Activated T-cell treated with anti-CD3 and anti-CD28 coated beads for 4 hours (primary cell): ENCODE data around the gene RPL13A.

ENCODE experiments used
- DNase-seq: peaks from one replicate; pipeline ENCODE4 v3.0.0-alpha.2; 2020

Gene RPL13A

DNA sequence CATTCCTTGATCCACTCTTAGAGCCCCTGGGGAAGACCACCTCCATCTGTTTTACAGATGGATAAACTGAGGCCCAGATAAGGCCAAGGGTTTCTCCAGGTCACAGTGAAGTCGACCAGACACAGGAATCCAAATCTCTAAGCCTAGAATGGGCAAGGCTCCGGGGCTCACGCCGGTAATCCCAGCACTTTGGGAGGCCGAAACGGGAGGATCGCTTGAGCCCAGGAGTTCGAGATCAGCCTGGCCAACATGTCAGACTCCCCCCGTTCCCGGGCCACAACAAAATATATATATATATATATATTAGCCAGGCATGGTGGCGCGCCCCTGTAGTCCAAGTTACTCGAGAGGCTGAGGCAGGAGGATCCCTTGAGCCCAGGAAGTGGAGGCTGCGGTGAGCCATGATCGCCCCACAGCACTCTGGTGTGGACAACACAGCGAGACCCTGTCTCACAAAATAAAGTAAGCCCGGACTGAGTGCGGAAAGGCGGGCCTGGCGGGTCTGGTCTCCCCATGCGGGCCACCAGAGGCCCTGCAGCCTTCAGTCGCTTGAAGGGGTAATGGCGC is 615 bp upstream of the RPL13A start:
- DNase-seq: no peak

DNA sequence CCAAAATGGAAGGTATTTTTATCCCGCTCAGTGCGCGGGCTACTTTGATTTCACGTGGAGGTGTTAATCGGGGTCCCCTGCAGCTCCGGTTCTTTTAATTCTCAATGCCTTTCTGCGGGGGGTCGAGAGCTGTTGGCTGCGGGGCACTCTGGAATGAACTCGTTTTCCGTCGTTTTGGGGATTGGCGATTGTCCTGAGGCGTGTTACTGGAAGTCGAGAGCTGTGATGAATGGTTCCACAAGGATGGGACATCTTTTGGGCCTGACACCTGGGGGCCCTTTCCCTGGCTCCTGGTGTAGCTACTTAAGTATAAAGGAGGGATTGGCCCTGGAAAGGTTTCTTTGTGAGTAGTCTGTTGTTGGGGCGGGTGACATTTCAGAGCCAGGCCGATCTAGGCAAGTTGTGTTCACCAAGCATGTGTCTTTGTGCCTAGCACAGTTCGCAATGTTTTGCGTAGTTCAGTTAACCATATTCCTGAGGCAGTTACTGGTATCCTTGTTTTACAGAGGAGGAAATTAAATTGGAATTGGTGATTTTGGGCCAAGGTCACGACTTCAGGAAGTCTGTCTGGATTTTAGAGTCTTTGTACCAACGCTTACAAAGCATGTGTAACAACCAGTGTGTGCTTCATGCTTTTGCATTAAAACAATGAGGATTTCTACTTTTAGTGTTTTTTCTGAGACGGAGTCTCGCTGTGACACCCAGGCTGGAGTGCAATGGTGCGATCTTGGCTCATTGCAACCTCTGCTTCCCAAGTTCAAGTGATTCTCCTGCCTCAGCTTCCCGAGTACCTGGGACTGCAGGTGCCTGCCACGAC is 846 bp downstream of the RPL13A start:
- DNase-seq: no peak

DNA sequence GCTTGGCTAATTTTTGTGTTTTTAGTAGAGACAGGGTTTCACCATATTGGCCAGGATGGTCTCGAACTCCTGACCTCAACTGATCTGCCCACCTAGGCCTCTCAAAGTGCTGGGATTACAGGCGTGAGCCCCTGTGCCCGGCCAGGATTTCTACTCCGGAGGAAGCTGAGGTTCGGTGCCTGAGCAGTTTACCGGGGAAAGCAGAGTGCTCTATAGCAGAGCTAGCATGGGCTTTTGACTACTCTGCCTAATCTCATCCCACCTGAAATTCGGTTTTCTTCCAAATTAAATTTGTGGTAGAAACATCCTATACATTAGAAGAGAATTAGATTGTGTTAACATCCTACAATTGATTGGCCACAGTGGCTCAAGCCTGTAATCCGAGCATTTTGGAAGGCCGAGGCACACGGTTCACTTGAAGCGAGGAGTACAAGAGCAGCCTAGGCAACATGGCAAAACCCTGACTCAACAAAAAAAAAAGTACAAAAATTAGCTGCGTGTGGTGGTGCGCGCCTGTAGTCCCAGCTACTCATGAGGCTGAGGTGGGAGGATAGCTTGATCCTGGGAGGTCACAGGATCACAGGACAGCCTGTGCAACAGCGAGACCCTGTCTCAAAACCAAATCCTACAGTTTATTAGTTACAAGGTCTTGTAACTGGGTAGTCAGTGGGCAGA is 1.6 kb downstream of the RPL13A start:
- DNase-seq: no peak

DNA sequence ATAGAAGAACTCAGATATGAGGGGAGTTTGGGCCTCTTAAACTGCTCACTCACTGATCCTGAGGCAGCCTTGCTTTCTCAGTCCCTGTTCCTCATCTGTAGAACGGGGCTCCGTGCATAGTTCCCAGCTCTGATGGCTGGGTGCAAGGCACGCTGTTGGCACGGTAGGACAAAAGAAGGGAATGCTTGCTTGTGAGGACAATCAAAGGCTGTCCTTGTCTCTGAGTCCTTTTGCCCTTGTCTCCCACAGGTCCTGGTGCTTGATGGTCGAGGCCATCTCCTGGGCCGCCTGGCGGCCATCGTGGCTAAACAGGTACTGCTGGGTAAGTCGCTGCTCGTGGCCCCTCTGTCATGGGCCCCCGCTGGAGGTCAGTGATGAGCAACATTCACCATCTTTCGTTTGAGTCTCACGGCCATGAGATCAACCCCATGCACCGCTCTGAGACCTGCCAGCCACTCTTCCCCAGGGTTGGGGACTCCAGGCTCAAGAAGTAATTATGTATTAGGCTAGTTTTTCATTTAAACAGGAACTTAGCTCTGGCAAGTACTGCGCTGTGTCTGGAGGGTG is 2.3 kb downstream of the RPL13A start:
- DNase-seq: no peak

DNA sequence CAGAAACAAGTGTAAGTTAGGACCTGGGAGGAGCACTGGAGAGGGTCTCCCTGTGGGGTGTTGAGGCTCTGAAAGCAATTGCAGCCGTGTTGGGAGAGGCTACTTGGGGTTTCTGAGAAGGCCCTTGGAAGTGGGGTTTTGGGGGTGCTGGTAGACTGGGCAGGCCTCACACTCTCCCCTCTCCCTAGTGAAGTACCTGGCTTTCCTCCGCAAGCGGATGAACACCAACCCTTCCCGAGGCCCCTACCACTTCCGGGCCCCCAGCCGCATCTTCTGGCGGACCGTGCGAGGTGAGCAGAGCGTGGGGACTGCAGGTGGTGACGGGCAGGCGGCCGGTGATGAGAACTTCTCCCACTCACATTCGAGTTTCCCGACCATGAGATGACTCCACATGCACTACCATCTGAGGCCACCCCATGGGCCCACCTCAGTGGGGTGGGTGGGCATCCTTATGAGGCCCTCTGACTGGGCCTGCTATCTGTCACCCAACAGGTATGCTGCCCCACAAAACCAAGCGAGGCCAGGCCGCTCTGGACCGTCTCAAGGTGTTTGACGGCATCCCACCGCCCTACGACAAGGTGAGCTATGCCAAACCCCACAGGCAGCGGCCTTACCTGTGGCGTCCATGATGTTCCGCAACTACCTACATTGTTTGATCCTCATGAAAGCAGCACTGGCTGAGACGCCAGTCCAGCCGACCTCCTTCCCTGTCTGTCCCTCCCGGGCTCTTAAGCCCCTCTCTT is 3.0 kb downstream of the RPL13A start:
- DNase-seq: no peak

DNA sequence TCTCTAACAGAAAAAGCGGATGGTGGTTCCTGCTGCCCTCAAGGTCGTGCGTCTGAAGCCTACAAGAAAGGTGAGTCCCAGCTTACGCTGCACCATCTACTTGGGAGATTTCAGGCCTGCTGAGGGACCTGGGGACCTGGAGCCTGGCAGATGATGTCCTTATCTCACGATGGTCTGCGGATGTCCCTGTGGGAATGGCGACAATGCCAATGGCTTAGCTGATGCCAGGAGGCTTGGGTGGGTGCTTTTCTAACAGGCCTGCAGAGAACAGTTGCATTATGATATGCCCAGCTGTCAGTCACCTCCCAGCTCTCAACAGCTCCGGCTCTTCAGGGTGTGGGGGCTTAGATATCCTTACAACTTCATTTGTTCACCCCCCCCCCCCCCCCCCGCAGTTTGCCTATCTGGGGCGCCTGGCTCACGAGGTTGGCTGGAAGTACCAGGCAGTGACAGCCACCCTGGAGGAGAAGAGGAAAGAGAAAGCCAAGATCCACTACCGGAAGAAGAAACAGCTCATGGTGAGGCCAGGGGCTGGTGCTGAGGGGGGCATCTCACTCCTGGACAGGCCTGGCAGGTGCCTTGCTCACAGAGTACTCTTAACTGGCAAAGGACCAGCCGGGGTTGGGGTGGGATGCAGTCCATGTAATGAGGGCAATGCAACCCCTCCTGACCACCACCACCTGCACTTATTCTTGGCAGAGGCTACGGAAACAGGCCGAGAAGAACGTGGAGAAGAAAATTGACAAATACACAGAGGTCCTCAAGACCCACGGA is 3.8 kb downstream of the RPL13A start:
- no peak for DNase-seq

DNA sequence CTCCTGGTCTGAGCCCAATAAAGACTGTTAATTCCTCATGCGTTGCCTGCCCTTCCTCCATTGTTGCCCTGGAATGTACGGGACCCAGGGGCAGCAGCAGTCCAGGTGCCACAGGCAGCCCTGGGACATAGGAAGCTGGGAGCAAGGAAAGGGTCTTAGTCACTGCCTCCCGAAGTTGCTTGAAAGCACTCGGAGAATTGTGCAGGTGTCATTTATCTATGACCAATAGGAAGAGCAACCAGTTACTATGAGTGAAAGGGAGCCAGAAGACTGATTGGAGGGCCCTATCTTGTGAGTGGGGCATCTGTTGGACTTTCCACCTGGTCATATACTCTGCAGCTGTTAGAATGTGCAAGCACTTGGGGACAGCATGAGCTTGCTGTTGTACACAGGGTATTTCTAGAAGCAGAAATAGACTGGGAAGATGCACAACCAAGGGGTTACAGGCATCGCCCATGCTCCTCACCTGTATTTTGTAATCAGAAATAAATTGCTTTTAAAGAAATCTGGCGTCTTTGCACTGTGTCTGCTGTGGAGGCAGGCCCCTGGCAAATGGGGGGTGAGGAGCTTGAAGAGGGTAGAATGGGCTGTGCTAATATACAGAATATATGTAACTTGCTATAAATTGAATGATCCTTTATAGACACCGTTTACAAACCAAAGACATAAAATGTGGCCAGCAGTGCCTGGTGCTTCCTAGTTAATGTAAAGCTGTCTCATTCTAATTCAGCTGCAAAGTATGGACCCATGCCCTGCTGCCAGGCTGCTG is 4.6 kb downstream of the RPL13A start:
- DNase-seq: no peak

DNA sequence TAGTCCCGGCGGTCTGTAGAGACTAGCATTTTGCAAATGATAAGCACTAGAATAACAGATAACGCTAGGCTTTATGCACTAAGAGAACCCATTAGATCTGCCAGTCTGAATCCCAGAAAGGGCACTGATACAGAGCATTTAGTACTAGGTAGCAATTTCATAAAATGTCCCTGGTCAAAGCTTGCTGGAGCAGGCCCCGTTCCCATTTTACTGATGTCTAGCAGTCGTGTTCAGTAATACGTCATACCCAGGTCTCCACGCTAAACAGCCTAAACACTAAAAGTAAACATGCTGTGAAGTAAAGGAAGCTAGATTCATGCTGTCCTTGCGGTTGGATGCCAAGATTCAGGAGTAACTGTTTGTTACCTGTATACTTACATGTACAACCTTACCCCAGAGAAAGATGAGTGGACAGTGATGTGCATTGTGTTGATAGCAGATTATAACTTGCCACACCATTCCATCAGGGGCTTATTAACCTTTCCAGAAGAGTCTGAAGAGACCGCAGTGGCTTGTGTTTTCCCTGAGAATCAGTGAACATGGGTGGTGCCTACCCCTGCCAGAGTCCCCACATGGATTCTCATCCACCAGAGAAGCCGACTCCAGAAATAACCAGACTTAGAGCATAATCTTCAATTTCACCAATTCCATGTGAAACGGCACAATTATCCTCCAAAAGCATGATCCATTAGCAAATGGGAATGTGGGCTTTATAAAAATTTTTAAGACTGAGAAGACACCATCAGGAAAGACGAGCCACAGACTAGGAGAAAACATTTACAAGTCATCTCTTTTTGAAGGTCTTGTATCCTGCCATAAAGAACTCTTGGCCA is 5.4 kb downstream of the RPL13A start:
- DNase-seq: no peak

DNA sequence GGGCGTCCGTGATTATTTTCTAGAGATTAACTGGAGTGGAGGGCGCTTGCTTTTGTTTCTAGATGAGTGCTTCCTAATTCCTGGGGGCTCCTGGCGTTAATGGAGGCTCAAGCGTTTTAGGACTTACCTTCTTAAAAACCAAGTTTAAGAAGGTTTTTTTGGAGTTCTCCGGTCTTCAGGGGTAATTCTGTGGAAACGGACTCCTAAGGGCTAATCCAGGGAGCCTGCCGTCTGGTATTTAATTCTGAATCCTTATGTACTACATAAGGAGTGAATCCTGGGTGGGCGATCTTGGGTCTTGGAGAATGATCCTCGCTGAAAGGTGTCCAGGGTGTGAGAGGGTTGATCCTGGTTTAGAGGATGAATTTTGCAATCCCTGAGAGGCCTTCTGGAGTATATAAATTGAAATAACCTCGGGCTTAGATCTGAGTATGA is 9.2 kb downstream of the RPL13A start:
- DNase-seq: no peak

DNA sequence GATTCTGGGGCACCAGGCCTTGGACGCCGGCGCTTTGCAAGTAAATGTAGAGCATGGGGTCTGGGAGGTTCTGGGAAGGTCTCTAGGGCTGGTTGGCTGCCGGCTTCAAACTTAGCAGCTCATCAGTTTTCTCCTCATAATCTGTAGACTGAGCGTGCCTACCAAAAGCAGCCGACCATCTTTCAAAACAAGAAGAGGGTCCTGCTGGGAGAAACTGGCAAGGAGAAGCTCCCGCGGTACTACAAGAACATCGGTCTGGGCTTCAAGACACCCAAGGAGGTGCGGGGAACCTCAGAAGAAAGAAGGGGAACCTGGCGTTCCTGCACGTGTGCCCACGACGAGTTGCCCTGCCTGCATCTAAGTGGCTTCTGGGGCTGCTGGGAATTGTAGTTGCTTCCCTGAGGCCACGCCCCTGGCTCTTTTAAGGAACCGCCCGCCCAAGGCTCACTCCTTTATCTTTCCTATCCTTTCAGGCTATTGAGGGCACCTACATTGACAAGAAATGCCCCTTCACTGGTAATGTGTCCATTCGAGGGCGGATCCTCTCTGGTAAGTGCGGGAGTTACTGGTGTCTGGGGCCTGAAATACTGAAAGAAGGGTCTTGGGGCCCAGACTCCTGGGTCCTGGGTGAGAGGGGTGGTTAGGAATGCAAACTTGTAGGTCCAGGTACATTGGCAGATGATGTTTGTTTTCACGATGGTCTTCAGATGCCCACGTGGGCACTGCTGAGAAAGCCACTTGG is 9.8 kb downstream of the RPL13A start:
- DNase-seq: peak; percentile 59

DNA sequence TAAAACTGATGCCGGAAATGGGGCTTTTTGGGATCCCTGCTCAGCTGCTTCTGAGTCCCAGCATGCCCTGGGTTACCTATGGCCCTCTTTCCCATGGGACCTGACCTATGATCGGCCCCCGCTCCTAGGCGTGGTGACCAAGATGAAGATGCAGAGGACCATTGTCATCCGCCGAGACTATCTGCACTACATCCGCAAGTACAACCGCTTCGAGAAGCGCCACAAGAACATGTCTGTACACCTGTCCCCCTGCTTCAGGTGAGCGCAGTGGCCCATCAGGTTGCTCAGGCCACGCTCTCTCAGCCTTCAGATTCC is 10.3 kb downstream of the RPL13A start:
- DNase-seq: no peak

DNA sequence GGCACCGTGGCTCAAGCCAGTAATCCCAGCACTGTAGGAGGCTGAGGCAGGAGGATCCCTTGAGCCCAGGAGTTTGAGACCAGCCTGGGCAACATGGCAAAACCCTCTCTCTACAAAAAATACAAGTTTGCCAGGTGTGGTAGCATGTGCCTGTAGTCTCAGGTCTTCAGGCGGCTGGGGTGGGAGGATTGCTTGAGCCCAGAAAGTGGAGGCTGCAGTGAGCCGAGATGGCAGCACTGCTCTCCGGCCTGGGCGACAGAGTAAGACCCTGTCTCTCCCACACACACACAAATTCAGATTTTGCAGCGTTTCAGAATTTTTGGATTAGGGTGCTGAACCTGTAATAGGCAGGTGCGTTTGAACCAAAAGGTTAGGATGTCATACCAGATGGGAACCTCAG is 11.1 kb downstream of the RPL13A start:
- no peak for DNase-seq

DNA sequence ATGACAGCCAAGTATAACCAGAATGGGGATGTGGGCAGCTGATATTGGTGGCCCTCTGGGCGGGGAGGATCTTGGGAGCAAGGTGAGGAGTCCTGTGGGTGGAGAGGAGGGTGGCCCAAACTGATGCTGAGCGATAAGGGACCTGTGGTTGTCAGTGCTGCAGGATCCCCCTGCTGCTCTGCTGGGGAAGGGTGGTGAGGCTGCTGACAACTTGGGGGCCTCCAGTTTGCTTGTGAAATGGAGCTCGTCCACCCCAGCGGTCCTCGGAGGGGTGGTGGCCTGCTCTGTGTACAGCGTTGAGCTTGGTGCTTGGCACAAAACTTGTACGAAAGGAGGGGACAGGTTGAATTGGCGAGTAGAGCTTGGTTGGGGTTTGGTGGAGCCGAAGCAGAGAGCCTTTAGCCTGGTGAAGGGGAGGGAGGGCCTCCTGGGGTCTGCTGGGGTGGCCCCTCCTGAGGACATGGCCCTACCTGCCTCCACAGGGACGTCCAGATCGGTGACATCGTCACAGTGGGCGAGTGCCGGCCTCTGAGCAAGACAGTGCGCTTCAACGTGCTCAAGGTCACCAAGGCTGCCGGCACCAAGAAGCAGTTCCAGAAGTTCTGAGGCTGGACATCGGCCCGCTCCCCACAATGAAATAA is 11.7 kb downstream of the RPL13A start:
- DNase-seq: no peak

DNA sequence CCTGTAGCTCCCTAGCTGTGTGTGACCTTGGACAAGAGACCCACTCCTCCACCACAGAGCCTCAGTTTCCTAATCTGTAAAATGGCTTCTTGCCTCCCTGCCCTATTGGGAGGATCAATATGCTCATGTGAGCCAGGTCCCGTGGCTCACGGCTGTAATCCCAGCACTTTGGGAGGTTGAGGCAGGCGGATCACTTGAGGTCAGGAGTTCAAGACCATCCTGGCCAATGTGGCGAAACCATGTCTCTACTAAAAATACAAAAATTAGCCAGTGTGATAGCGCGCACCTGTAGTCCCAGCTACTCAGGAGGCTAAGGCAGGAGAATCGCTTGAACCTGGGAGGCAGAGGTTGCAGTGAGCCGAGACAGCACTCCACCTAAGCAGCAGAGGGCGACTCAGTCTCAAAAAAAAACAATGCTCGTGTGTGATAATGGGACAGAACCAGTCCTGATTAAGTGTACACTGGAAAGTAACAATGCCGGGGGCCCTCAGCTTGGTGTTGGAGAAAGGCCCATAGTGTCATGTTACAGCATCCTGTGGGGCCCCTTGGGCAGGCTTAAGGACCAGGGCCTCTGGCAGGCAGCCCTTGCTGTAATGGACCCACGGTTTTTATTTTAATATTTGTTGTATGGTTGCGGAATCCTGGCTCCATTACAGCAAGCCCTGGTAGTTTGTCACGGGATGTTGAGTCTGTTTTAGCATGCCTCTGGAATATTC is 15.6 kb downstream of the RPL13A start:
- peak; percentile 28 for DNase-seq

DNA sequence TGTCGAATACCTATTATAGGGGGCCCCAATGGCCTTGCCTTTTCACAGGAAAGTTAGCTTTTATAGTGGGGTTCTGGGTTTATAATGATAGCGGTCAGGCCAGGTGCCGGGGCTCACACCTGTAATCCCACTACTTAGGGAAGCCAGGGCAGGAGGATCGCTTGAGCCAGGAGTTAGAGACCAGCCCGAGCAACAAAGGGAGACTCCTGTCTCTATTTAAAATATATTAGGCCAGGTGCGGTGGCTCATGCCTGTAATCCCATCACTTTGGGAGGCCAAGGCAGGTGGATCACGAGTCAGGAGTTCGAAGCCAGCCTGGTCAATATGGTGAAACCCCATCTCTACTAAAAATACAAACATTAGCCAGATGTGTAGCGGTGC is 16.2 kb downstream of the RPL13A start:
- DNase-seq: no peak

DNA sequence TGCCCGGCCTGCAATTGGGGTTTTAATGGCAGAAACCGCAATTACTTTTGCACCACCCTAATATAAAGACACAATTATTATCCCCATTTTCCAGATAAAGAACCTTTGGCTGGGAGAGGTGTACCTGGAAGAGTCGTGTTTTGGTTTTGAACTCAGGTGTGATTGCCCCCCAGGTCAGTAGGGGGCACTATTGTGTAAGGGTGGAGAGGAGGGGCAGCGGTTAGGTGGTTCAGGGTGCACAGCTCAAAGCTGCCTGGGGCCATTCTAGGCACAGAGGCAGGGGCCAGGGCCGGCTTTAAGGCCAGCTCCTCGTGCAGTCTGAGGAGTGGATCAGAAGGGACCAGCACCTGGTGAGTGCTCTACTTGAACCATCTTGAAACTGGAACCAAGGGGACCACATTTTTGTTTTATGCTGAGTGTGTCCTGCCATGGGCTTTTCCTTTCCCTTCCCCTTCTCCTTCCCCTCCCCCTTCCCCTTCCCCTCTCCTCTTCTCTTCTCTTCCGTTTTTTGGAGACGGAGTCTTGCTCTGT is 19.2 kb downstream of the RPL13A start:
- DNase-seq: peak; percentile 79

DNA sequence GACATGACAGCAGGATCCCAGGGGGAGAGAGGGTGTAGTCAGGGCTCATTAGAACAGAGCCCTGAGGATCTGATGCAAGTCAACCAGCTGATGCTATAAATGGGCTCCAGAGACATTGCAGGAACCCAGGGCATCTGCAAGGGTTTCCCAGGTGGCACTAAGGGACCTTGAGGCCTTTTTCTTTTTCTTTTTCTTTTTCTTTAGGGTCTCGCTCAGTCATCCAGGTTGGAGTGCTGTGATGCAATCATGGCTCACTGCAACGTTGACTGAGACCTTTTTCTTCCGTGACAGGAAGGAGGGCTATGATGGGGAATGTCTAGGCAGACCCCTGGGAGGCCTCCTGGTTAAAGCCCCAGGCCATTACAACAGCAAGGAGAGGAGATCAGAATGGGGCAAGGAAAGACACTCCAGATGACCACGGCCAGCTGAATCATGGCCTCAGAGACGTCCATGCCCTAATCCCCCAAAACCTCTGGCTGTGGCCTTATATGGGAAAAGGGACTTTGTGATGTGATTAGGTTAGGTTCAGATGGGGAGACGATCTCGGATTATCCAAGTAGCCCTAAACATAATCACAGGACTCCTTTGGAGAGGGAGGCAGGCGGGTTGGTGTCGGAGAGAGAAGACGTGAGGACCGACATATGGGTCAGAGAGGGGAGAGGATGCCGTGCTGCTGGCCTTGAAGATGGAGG is 20.5 kb downstream of the RPL13A start:
- no peak for DNase-seq
